ENCODE results near the gene DAAM2. TPM values are rescaled to one million over a fixed set of nuclear protein-coding genes. Genes with fewer than 3 reads are reported as not detected.

Gene DAAM2
- total RNA-seq, 6 experiments from 2014 or later, result 1.6 to 9.8 (median 4.7) TPM

GRCh38 chr6:39818695-39819094 lies 26.5 kb downstream of the DAAM2 start:
- no peak for DNase-seq
- ATAC-seq, result peak in 3 of 4 donors; percentile 20 to 28 (median 23)
- no peaks in the 10 kb centered on the region for H3K9me3 ChIP-seq
- H3K27me3 ChIP-seq, result no peaks in the 10 kb centered on the region
- no peak overlapping the region for H3K27ac ChIP-seq
- 86% methylated on average over 2 of the region's 2 CpGs for WGBS (ENCODE audit: insufficient coverage, low coverage, low lambda C conversion rate, missing lambda C conversion rate)
- H3K4me1 ChIP-seq, result no peaks in the 10 kb centered on the region
- no peak for TF ChIP-seq POLR2A (IDR thresholded peaks at IDR 0.05)
- no peak for TF ChIP-seq CTCF (IDR thresholded peaks at IDR 0.05)
- no peaks in the 10 kb centered on the region for H3K36me3 ChIP-seq
- H3K4me3 ChIP-seq, result no peak overlapping the region
- intact Hi-C loops (cut with DNase I), result no loop called here

GRCh38 chr6:39819228-39819627 lies 27.1 kb downstream of the DAAM2 start:
- no peaks in the 10 kb centered on the region for H3K36me3 ChIP-seq
- WGBS (ENCODE audit: insufficient coverage, low coverage, low lambda C conversion rate, missing lambda C conversion rate), result 67% methylated on average over 1 of the region's 1 CpG
- H3K9me3 ChIP-seq, result no peaks in the 10 kb centered on the region
- intact Hi-C loops (cut with DNase I), result no loop called here
- TF ChIP-seq CTCF (IDR thresholded peaks at IDR 0.05) (no peak), POLR2A (IDR thresholded peaks at IDR 0.05) (no peak)
- no peaks in the 10 kb centered on the region for H3K4me1 ChIP-seq
- ATAC-seq, result peak in 1 of 4 donors; percentile 32
- no peak for DNase-seq
- no peak overlapping the region for H3K4me3 ChIP-seq
- H3K27me3 ChIP-seq, result no peaks in the 10 kb centered on the region
- no peak overlapping the region for H3K27ac ChIP-seq

- no peak for ATAC-seq
- 16% methylated on average over 2 of the region's 8 CpGs for WGBS (ENCODE audit: insufficient coverage, low coverage, low lambda C conversion rate, missing lambda C conversion rate)
- TF ChIP-seq CTCF (IDR thresholded peaks at IDR 0.05) (no peak), POLR2A (IDR thresholded peaks at IDR 0.05) (no peak)
- Histone ChIP-seq H3K27ac (no peak overlapping the region), H3K36me3 (no peaks in the 10 kb centered on the region), H3K4me3 (no peak overlapping the region), H3K27me3 (no peaks in the 10 kb centered on the region), H3K9me3 (no peaks in the 10 kb centered on the region), H3K4me1 (no peaks in the 10 kb centered on the region)
- no peak for DNase-seq
- intact Hi-C loops (cut with DNase I), result no loop called here
These were observed 27.5 kb downstream of the DAAM2 start for GRCh38 chr6:39819676-39820075.

GRCh38 chr6:39820553-39820952 lies 28.4 kb downstream of the DAAM2 start:
- DNase-seq (no peak), ATAC-seq (no peak)
- Histone ChIP-seq H3K4me3 (no peak overlapping the region), H3K36me3 (no peaks in the 10 kb centered on the region), H3K9me3 (no peaks in the 10 kb centered on the region), H3K27me3 (no peaks in the 10 kb centered on the region), H3K27ac (peak overlapping the region in 1 of 3 donors; percentile 30), H3K4me1 (no peaks in the 10 kb centered on the region)
- intact Hi-C loops (cut with DNase I), result no loop called here
- TF ChIP-seq CTCF (IDR thresholded peaks at IDR 0.05) (no peak), POLR2A (IDR thresholded peaks at IDR 0.05) (no peak)

Measured in right lobe of liver (tissue), 6 donors.